HepG2 (cell line): Measurements from ENCODE around the gene RPS6KB2. TPM values are rescaled to one million over a fixed set of nuclear protein-coding genes. Genes with fewer than 3 reads are reported as not detected.
A peak's percentile ranks its signal among the peaks of the same experiment; 100 is the strongest.

Source experiments
- CAMTA2 ChIP-seq: sonication (generic); formaldehyde crosslinking; IDR thresholded peaks from 2 replicates; pipeline ENCODE4 v1.4.0; 2020; ENCODE audit warnings: mild to moderate bottlenecking, missing genetic modification reagents, borderline replicate concordance
- ETV5 ChIP-seq: IDR thresholded peaks from 2 replicates; pipeline ENCODE4 v1.6.1; 2018; ENCODE audit warnings: missing biosample characterization, missing genetic modification reagents, inconsistent platforms, borderline replicate concordance
- FOSL2 ChIP-seq: sonication (generic); formaldehyde crosslinking; IDR thresholded peaks from 2 replicates; pipeline ENCODE4 v1.4.0; 2020; ENCODE audit warnings: missing genetic modification reagents
- KIAA2018 ChIP-seq: sonication (generic); formaldehyde crosslinking; IDR thresholded peaks from 2 replicates; pipeline ENCODE4 v1.5.0; 2020; ENCODE audit warnings: mild to moderate bottlenecking, missing genetic modification reagents, borderline replicate concordance
- PAWR ChIP-seq: sonication (generic); formaldehyde crosslinking; IDR thresholded peaks from 2 replicates; pipeline ENCODE4 v1.4.0; 2020; ENCODE audit warnings: missing genetic modification reagents, mild to moderate bottlenecking, borderline replicate concordance
- PCBP2 ChIP-seq: fragments of 200-400 bp; formaldehyde crosslinking; optimal IDR thresholded peaks from 2 replicates; pipeline ENCODE3; 2018; ENCODE audit warnings: low read length, low read depth; ENCODE audit not compliant: poor library complexity, severe bottlenecking
- PHF20 ChIP-seq: sonication (generic); formaldehyde crosslinking; IDR thresholded peaks from 2 replicates; pipeline ENCODE4 v1.5.0; 2020; ENCODE audit warnings: mild to moderate bottlenecking, missing genetic modification reagents
- RNF2 ChIP-seq: fragments of 450-650 bp; conservative IDR thresholded peaks from 2 replicates; pipeline ENCODE4 v1.6.1; 2016; ENCODE audit warnings: low read depth
- SMAD1 ChIP-seq: sonication (generic); formaldehyde crosslinking; IDR thresholded peaks from 2 replicates; pipeline ENCODE4 v1.4.0; 2020; ENCODE audit warnings: missing genetic modification reagents, low read depth, mild to moderate bottlenecking, borderline replicate concordance
- SRSF9 ChIP-seq: fragments of 200-400 bp; formaldehyde crosslinking; IDR thresholded peaks from 2 replicates; pipeline ENCODE4 v1.6.1; 2018; ENCODE audit warnings: borderline replicate concordance, mild to moderate bottlenecking, low read depth, low read length; ENCODE audit not compliant: insufficient read depth, poor library complexity, severe bottlenecking
- TGIF2 ChIP-seq: IDR thresholded peaks from 2 replicates; pipeline ENCODE4 v1.6.1; 2016; ENCODE audit warnings: control low read depth, missing compliant biosample characterization
- ZBTB33 ChIP-seq: sonication (generic); formaldehyde crosslinking; IDR thresholded peaks from 2 replicates; pipeline ENCODE4 v1.4.0; 2020; ENCODE audit warnings: missing genetic modification reagents
- ZFP41 ChIP-seq: sonication (generic); formaldehyde crosslinking; IDR thresholded peaks from 2 replicates; pipeline ENCODE4 v1.4.0; 2020; ENCODE audit warnings: mild to moderate bottlenecking, missing genetic modification reagents, borderline replicate concordance
- ZKSCAN8 ChIP-seq: IDR thresholded peaks from 2 replicates; pipeline ENCODE4 v1.6.1; 2016; ENCODE audit warnings: borderline replicate concordance, missing genetic modification reagents, missing compliant biosample characterization
- ZNF232 ChIP-seq: sonication (generic); formaldehyde crosslinking; IDR thresholded peaks from 2 replicates; pipeline ENCODE4 v1.4.0; 2020; ENCODE audit warnings: missing genetic modification reagents, borderline replicate concordance
- ZNF24 ChIP-seq: fragments of 450-650 bp; IDR thresholded peaks from 2 replicates; pipeline ENCODE4 v1.6.1; 2017; ENCODE audit warnings: antibody characterized with exemption, mild to moderate bottlenecking
- ZNF3 ChIP-seq: IDR thresholded peaks from 2 replicates; pipeline ENCODE4 v1.7.0; 2017; ENCODE audit warnings: inconsistent platforms
- ZNF598 ChIP-seq: sonication (generic); formaldehyde crosslinking; IDR thresholded peaks from 2 replicates; pipeline ENCODE4 v1.5.1; 2020; ENCODE audit warnings: mild to moderate bottlenecking, missing genetic modification reagents, borderline replicate concordance
- ZNF616 ChIP-seq: sonication (generic); formaldehyde crosslinking; IDR thresholded peaks from 2 replicates; pipeline ENCODE4 v1.5.0; 2020; ENCODE audit warnings: low read depth, mild to moderate bottlenecking, missing genetic modification reagents
- ZNF660 ChIP-seq: sonication (generic); formaldehyde crosslinking; IDR thresholded peaks from 2 replicates; pipeline ENCODE4 v1.5.1; 2020; ENCODE audit warnings: mild to moderate bottlenecking, low read depth, missing genetic modification reagents, borderline replicate concordance
- ZNF7 ChIP-seq: IDR thresholded peaks from 2 replicates; pipeline ENCODE4 v1.6.1; 2016; ENCODE audit warnings: missing biosample characterization, missing genetic modification reagents
- ZSCAN25 ChIP-seq: sonication (generic); formaldehyde crosslinking; IDR thresholded peaks from 2 replicates; pipeline ENCODE4 v1.8.0; 2022; ENCODE audit warnings: mild to moderate bottlenecking, missing genetic modification reagents
- polyA plus RNA-seq, 8 experiments: library from polyadenylated mRNA; depleted of rRNA in 3 of 8; stranded (reverse) in 7 of 8; unstranded in 1 of 8; fragments of >200 nt; fragmentation: Illumina TruSeq in 4 of 8; extraction: Trizol in 4 of 8; gene quantifications; 2 replicates each; pipeline versions ENCODE4 v1.2.1 to v1.2.3, GENCODE V29; 2011 to 2016; ENCODE audit warnings: low read depth in 4 of 8, missing spikeins in 1 of 8, mixed read lengths in 1 of 8; ENCODE audit not compliant: insufficient read depth in 1 of 8
- total RNA-seq, 5 experiments: library from RNA; depleted of rRNA; stranded (reverse); fragments of >200 nt; fragmentation: Illumina TruSeq; extraction: Trizol; gene quantifications; 2 replicates each; pipeline ENCODE4 v1.2.3, GENCODE V29; 2016; ENCODE audit warnings: low read depth in 1 of 5

Gene RPS6KB2
- total and polyA plus RNA-seq, 2 of the 13 experiments (the other 11 are each of a cell fraction or from before 2014, with no cell fraction given), result 52.9 to 54.8 TPM

- no peak for TF ChIP-seq FOSL2 (CRISPR knock-in tag)
- no peak for TF ChIP-seq ZNF232 (CRISPR knock-in tag)
- TF ChIP-seq ZNF598 (CRISPR knock-in tag), result peak; percentile 6; the same call in 1 of the 2 replicates
- no peak for TF ChIP-seq ETV5 (CRISPR knock-in tag)
- no peak for TF ChIP-seq ZNF7 (CRISPR knock-in tag)
- TF ChIP-seq PAWR (CRISPR knock-in tag), result no peak
- TF ChIP-seq ZFP41, result no peak
- no peak for TF ChIP-seq SMAD1 (CRISPR knock-in tag)
- TF ChIP-seq ZNF660 (CRISPR knock-in tag), result no peak
- TF ChIP-seq PCBP2, result no peak
- TF ChIP-seq TGIF2 (CRISPR knock-in tag), result no peak
- TF ChIP-seq KIAA2018 (CRISPR knock-in tag), result no peak
- TF ChIP-seq ZNF616, result no peak
- no peak for TF ChIP-seq PHF20
- no peak for TF ChIP-seq RNF2
- no peak for TF ChIP-seq SRSF9
- TF ChIP-seq CAMTA2 (CRISPR knock-in tag), result no peak
- no peak for TF ChIP-seq ZNF24
- peak; percentile 90 for TF ChIP-seq ZNF3 (CRISPR knock-in tag)
- no peak for TF ChIP-seq ZKSCAN8 (CRISPR knock-in tag)
- TF ChIP-seq ZBTB33, result no peak
- TF ChIP-seq ZSCAN25 (CRISPR knock-in tag), result no peak
These were observed 36.9 kb downstream of the RPS6KB2 start (continued) for GRCh38 chr11:67465189-67465510.
